Amygdala (tissue), 56 donors: ENCODE results near the gene DNTTIP2.
"Not testable (repeated sequence)": the region's sequence is repeated elsewhere in the genome, so short reads cannot be mapped to it uniquely, and the experiment has no call there.

ENCODE experiments used
- DNase-seq, 56 donors: peaks; one replicate each; lab custom pipeline; 2025; lab: John Stamatoyannopoulos, UW

The DNTTIP2 gene, protein sequence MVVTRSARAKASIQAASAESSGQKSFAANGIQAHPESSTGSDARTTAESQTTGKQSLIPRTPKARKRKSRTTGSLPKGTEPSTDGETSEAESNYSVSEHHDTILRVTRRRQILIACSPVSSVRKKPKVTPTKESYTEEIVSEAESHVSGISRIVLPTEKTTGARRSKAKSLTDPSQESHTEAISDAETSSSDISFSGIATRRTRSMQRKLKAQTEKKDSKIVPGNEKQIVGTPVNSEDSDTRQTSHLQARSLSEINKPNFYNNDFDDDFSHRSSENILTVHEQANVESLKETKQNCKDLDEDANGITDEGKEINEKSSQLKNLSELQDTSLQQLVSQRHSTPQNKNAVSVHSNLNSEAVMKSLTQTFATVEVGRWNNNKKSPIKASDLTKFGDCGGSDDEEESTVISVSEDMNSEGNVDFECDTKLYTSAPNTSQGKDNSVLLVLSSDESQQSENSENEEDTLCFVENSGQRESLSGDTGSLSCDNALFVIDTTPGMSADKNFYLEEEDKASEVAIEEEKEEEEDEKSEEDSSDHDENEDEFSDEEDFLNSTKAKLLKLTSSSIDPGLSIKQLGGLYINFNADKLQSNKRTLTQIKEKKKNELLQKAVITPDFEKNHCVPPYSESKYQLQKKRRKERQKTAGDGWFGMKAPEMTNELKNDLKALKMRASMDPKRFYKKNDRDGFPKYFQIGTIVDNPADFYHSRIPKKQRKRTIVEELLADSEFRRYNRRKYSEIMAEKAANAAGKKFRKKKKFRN

GRCh38 chr1:93878889-93879586 lies at the start of gene DNTTIP2:
DNTTIP2 (minus strand) TSS chr1:93879206; CDS start chr1:93879148, 58 bp downstream.
- DNase-seq: peak; percentile 35 to 94 (median 84)

DNA sequence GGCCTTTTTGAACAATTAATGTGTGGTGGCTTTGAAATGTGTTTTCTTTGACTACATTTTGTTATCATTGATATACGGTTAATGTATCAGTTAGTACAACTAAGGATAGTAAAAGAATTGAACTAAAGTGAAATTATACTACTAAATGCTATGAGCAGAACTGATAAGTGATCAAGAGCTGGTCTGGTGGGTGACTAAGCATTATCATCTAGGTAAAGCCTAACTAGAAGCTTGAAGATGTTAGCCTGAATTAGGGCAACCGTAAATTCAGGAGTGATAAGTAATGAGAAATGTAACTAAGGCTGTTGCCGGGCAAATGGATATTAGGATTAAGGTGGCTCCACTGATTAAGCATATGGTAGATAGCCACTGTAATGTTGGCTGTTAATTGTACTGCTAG lies 46.2 kb upstream of the DNTTIP2 start:
- DNase-seq: no peak

GRCh38 chr1:93919780-93920179 lies 40.8 kb upstream of the DNTTIP2 start:
- no peak for DNase-seq

DNA sequence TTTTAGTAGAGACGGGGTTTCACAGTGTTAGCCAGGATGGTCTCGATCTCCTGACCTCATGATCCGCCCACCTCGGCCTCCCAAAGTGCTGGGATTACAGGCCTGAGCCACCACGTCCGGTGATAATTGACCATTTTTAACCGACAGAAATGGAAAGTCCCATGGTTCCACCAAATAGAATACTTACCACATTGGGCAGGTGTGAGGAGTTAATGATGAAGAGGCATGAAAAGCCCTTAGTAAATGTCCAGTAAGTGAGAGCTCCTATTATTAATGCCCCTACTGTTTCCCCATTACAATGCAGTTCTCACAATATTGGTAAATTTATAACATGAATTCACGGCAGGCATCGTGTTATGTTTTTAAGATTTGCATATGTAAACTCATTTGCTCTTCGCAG lies 38.3 kb upstream of the DNTTIP2 start:
- DNase-seq: no peak

GRCh38 chr1:93910880-93911279 lies 31.9 kb upstream of the DNTTIP2 start:
- not testable (repeated sequence) for DNase-seq

- DNase-seq: no peak
Measured at GRCh38 chr1:93910305-93910704, 31.3 kb upstream of the DNTTIP2 start.

DNA sequence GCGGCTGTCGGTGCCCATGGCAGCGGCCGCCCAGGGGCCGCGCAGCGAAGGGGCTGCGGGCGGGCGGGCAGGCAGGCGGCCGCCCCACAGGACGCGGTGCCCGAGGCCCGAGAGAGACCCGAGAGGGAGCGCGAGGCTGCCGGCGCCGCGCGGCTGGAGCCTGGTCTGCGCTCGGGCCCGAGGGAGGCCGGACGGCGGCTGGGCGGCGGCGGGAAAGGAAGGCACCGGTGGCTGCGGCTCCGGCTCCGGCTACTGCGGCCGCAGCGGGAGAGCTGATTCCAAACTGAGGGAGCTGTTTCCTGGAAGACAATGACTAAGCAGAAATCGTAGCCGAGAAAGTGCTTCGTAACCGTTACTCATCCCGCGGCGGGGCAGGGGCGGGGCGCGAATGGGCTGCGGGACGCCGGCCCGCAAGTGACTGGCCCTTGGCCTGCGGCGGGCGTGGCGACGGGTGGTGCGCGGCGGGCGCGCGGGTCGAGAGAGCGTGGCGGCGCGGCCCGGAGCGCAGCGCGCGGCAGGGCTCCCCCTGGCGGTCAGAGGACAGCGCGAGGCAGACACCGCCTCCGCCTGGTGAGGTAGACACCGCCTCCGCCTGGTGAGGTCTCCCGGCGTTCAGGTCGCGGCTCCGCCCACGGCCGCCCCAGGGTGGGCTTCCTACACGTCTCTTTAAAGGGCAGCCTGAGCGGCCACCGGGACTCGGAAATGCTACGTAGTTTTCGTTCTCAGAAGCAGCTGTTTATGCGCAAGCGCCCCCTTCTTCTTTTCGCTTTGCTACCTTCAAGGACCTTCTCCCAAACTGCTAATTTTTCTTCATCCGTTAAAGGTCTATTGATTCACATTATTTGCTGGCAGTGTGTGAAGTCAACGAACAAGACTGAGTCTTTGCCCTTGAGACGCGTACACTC lies 30.4 kb upstream of the DNTTIP2 start, which contains the start of gene GCLM:
GCLM (minus strand) TSS at position 285 of the 905 bp plus-strand sequence; CDS start at position 18, 267 bp downstream.
- DNase-seq: peak; percentile 16 to 90 (median 78)

DNA sequence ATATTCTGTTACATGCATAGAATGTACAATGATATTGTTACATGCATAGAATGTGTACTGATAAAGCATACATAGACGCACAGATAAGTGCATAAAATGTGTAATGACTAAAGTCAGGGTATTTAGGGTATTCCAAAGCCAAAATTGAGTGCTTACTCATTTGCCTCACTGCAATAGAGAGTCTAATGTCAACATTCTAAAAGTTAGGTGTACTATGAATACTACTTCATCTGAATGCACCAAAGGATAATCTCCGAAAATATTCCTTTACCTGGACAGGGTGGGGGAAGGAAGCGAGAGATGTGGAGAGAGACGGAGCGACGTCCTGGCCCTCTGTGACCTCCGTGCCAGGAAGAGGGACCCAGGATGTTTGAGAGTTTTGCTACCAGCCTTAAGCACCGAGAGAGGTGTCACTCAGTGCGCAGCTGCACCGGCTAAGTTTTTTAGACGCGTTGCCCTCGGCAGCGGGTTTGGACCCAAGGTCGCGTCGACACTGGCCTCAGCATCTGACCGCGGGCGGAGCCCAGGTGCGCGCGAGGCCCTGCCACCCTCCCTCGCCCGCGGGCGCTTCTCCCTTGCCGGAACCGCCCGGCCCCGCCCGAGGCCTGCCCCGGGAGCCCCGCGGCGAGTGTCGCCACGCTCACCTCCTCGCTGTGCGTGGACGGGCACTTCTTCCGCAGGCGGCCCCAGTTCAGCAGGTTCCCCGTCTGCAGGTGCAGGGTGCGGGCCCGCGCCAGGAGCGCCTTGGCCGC lies 29.6 kb upstream of the DNTTIP2 start:
- peak in 15 of 56 donors; percentile 2 to 53 (median 23) for DNase-seq

DNA sequence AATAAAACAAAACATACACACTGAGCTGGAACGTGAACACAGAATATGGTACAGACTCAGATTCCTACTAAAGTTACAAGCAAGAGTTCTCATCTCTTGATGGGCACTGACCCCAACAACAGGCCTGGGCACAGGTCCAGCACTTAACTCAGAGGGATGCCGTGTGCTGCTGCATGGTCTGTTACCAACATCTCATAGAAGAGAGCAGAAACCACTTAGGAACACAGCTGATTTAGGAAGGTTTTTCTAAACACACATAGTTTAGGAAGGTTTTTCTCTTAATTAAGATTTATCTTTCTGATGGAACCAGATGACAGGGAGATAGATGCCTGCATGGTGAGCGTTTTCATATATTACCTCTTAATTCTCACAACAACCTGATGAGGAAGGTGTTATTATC lies 28.7 kb upstream of the DNTTIP2 start:
- DNase-seq: peak in 10 of 56 donors; percentile 0 to 15 (median 2)

GRCh38 chr1:93906480-93906879 lies 27.5 kb upstream of the DNTTIP2 start:
- no peak for DNase-seq

DNA sequence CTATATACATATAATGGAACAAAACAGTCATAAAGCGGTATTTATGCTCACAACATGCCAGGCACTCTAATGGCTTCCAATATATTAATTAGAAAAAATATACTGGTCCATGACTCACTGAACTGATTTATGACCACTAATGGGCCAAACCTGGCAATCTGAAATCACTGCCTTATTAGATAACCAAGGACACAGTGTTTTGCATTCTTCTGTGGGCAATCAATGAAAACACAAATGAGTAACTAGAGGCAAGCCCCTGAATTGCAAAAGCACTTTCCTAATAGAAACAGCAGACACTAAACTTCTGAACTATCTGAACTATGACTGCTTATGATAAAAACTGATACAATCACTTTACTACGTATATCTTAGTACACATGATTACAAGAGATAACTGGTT lies 26.7 kb upstream of the DNTTIP2 start:
- DNase-seq: no peak

- no peak for DNase-seq
Measured at GRCh38 chr1:93905051-93905450, 26.0 kb upstream of the DNTTIP2 start.

- DNase-seq: no peak
Measured at GRCh38 chr1:93904228-93904627, 25.2 kb upstream of the DNTTIP2 start.

GRCh38 chr1:93900723-93901504 lies 21.9 kb upstream of the DNTTIP2 start:
- DNase-seq: no peak

DNA sequence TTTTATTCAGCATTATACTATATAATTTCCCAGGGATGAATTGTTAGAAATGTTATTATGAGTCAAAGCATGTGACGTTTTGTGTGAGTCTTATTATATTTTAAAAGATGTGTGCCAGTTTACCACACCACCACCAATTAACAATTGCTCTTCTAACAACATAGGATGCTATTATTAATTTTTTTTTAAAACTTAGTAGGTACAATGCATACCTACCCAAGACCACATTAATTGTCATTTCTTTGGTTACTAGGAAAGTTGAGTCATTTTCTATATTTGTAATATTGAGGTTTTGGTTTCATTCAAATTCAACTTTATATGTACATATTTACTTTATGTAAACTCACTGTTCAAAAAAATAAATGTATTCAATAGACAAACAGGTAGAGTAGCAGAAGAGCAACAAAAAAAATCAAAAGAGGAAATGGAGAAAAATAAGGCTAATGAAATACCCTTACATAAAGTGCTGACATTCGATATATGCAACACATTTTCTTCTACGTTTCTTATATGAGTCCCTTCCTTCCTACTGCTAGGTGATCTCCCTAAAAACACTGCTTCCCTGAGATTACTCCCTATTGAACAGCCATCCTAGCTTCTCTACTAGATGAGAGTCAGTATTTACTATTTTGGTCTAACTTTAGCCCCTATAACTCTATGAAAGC lies 20.7 kb upstream of the DNTTIP2 start:
- DNase-seq: no peak

GRCh38 chr1:93888900-93889299 lies 9.9 kb upstream of the DNTTIP2 start:
- DNase-seq: no peak

DNA sequence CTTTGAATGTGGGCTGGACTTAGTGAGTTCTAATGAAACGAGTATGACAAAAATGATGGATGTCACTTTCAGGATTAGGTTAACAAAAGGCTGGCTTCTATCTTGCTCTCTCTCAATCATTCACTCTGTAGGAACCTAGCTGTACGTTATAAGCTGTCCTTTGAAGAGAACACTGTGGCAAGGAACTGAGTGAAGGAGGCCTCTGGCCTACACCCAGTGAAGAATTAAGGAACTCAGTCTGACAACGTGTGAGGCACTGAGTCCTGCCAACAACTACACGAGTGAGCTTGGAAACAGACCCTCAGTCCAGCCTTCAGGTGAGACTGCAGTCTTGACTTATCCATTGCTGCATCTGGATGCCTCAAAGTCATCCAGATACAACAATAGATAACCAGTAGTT lies 3.3 kb upstream of the DNTTIP2 start:
- DNase-seq: no peak

DNA sequence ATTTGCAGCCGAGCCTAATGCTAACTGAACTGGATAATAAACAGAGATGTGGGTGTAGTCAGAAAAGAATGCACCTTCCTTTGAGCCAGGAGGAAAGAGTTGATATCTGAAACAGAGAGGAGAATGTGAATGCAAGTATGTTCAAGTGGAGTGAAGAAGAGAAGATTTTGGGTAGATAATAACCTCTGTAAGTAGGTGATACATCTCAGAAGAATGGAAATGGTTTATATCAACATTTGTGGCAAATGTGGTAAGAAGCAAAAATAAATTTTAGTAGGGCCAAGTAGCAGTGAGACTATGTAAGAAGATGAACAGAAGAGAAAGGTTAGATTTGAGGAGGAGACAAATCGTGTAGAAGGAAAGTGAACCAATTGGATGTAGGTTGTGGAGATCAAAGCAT lies 1.7 kb upstream of the DNTTIP2 start:
- DNase-seq: no peak
